HepG2 (cell line): Measurements from ENCODE around the gene THOC6. TPM values are rescaled to one million over a fixed set of nuclear protein-coding genes. Genes with fewer than 3 reads are reported as not detected.

Experiments used
- ARID2 ChIP-seq: sonication (generic); formaldehyde crosslinking; IDR thresholded peaks from 2 replicates; pipeline ENCODE4 v1.8.1; 2022; ENCODE audit warnings: mild to moderate bottlenecking, missing genetic modification reagents, borderline replicate concordance
- CBFB ChIP-seq: sonication (generic); formaldehyde crosslinking; IDR thresholded peaks from 2 replicates; pipeline ENCODE4 v1.4.0; 2020; ENCODE audit warnings: missing genetic modification reagents
- CEBPB ChIP-seq: IDR thresholded peaks from 2 replicates; pipeline ENCODE4 v1.6.1; 2011; ENCODE audit warnings: low read depth, low read length, improper control_type of control experiment, borderline replicate concordance
- CEBPG ChIP-seq: IDR thresholded peaks from 2 replicates; pipeline ENCODE4 v1.6.1; 2016
- DMTF1 ChIP-seq: sonication (generic); formaldehyde crosslinking; IDR thresholded peaks from 2 replicates; pipeline ENCODE4 v1.4.0; 2020; ENCODE audit warnings: mild to moderate bottlenecking, missing genetic modification reagents
- FOXA1 ChIP-seq, 2 experiments: fragments of 450-650 bp in 1 of 2; sonication (generic) in 1 of 2; formaldehyde crosslinking in 1 of 2; IDR thresholded peaks; 2 replicates each; pipeline versions ENCODE4 v1.4.0 to v1.6.1; 2016 to 2020; ENCODE audit warnings: missing genetic modification reagents in 1 of 2
- JARID2 ChIP-seq: sonication (generic); formaldehyde crosslinking; IDR thresholded peaks from 2 replicates; pipeline ENCODE4 v1.8.1; 2023; ENCODE audit warnings: missing genetic modification reagents, inconsistent platforms; ENCODE audit not compliant: insufficient replicate concordance
- KAT8 ChIP-seq: IDR thresholded peaks from 2 replicates; pipeline ENCODE4 v1.6.1; 2016; ENCODE audit warnings: missing genetic modification reagents, missing compliant biosample characterization
- MAZ ChIP-seq, 2 experiments: sonication (generic) in 1 of 2; formaldehyde crosslinking in 1 of 2; IDR thresholded peaks; 2 replicates each; pipeline versions ENCODE4 v1.5.0 to v1.6.1; 2012 to 2020; ENCODE audit warnings: low read depth in 2 of 2, mild to moderate bottlenecking in 2 of 2, borderline replicate concordance in 1 of 2, improper control_type of control experiment in 1 of 2, low read length in 1 of 2, missing genetic modification reagents in 1 of 2, moderate library complexity in 1 of 2
- PAF1 ChIP-seq: IDR thresholded peaks from 2 replicates; pipeline ENCODE4 v1.6.1; 2016; ENCODE audit warnings: missing genetic modification reagents, missing compliant biosample characterization
- SP1 ChIP-seq, 2 experiments: fragments of 450-650 bp in 1 of 2; sonication (generic) in 1 of 2; formaldehyde crosslinking in 1 of 2; IDR thresholded peaks; 2 replicates each; pipeline versions ENCODE4 v1.4.0 to v1.6.1; 2016 to 2020; ENCODE audit warnings: missing genetic modification reagents in 1 of 2
- ZBTB20 ChIP-seq: sonication (generic); formaldehyde crosslinking; IDR thresholded peaks from 2 replicates; pipeline ENCODE4 v1.8.1; 2023; ENCODE audit warnings: missing genetic modification reagents, low read depth, mild to moderate bottlenecking, borderline replicate concordance
- ZFP41 ChIP-seq: sonication (generic); formaldehyde crosslinking; IDR thresholded peaks from 2 replicates; pipeline ENCODE4 v1.4.0; 2020; ENCODE audit warnings: mild to moderate bottlenecking, missing genetic modification reagents, borderline replicate concordance
- ZNF138 ChIP-seq: sonication (generic); formaldehyde crosslinking; IDR thresholded peaks from 2 replicates; pipeline ENCODE4 v1.5.0; 2020; ENCODE audit warnings: mild to moderate bottlenecking, low read depth, missing genetic modification reagents
- ZNF225 ChIP-seq: sonication (generic); formaldehyde crosslinking; IDR thresholded peaks from 2 replicates; pipeline ENCODE4 v1.4.0; 2020; ENCODE audit warnings: mild to moderate bottlenecking, missing genetic modification reagents
- ZNF260 ChIP-seq: sonication (generic); formaldehyde crosslinking; IDR thresholded peaks from 2 replicates; pipeline ENCODE4 v1.4.0; 2020; ENCODE audit warnings: missing genetic modification reagents, low read depth, mild to moderate bottlenecking, borderline replicate concordance
- ZNF44 ChIP-seq: sonication (generic); formaldehyde crosslinking; IDR thresholded peaks from 2 replicates; pipeline ENCODE4 v1.5.1; 2020; ENCODE audit warnings: mild to moderate bottlenecking, missing genetic modification reagents
- ZNF530 ChIP-seq: sonication (generic); formaldehyde crosslinking; IDR thresholded peaks from 2 replicates; pipeline ENCODE4 v1.5.0; 2020; ENCODE audit warnings: low read depth, mild to moderate bottlenecking, missing genetic modification reagents
- ZNF615 ChIP-seq: sonication (generic); formaldehyde crosslinking; IDR thresholded peaks from 2 replicates; pipeline ENCODE4 v1.5.0; 2020; ENCODE audit warnings: mild to moderate bottlenecking, missing genetic modification reagents, borderline replicate concordance
- ZNF761 ChIP-seq: sonication (generic); formaldehyde crosslinking; conservative IDR thresholded peaks from 2 replicates; pipeline ENCODE4 v1.4.0; 2020; ENCODE audit warnings: mild to moderate bottlenecking, missing genetic modification reagents
- ZNF788 ChIP-seq: sonication (generic); formaldehyde crosslinking; IDR thresholded peaks from 2 replicates; pipeline ENCODE4 v1.5.0; 2020; ENCODE audit warnings: mild to moderate bottlenecking, missing genetic modification reagents, borderline replicate concordance
- ZNF792 ChIP-seq: IDR thresholded peaks from 2 replicates; pipeline ENCODE4 v1.6.1; 2016
- ZNF878 ChIP-seq: sonication (generic); formaldehyde crosslinking; IDR thresholded peaks from 2 replicates; pipeline ENCODE4 v1.8.1; 2023; ENCODE audit warnings: mild to moderate bottlenecking, missing genetic modification reagents, moderate library complexity
- polyA plus RNA-seq, 8 experiments: library from polyadenylated mRNA; depleted of rRNA in 3 of 8; stranded (reverse) in 7 of 8; unstranded in 1 of 8; fragments of >200 nt; fragmentation: Illumina TruSeq in 4 of 8; extraction: Trizol in 4 of 8; gene quantifications; 2 replicates each; pipeline versions ENCODE4 v1.2.1 to v1.2.3, GENCODE V29; 2011 to 2016; ENCODE audit warnings: low read depth in 4 of 8, missing spikeins in 1 of 8, mixed read lengths in 1 of 8; ENCODE audit not compliant: insufficient read depth in 1 of 8
- total RNA-seq, 5 experiments: library from RNA; depleted of rRNA; stranded (reverse); fragments of >200 nt; fragmentation: Illumina TruSeq; extraction: Trizol; gene quantifications; 2 replicates each; pipeline ENCODE4 v1.2.3, GENCODE V29; 2016; ENCODE audit warnings: low read depth in 1 of 5

The THOC6 gene
- total and polyA plus RNA-seq, 2 of the 13 experiments (the other 11 are each of a cell fraction or from before 2014, with no cell fraction given), result 32.1 to 37.0 TPM

GRCh38 chr16:3023669-3024478 is at the start of gene THOC6, which contains the start of gene HCFC1R1 (continued):
- peak; percentile 69 for TF ChIP-seq CBFB (CRISPR knock-in tag)
- peak; percentile 84; the same call in 1 of the 2 replicates for TF ChIP-seq KAT8 (CRISPR knock-in tag)
- peak; percentile 94; the same call in 1 of the 2 replicates for TF ChIP-seq ZNF788 (CRISPR knock-in tag)
- TF ChIP-seq ZNF225 (CRISPR knock-in tag), result peak; percentile 44
- no peak for TF ChIP-seq FOXA1 (IDR thresholded peaks at IDR 0.05)
- peak; percentile 57 for TF ChIP-seq FOXA1 (CRISPR knock-in tag; IDR thresholded peaks at IDR 0.05)
- TF ChIP-seq ZNF878 (CRISPR knock-in tag), result peak; percentile 57; the same call in 1 of the 2 replicates
- peak; percentile 46; the same call in 1 of the 2 replicates for TF ChIP-seq ARID2 (CRISPR knock-in tag)
- peak; percentile 83; the same call in 1 of the 2 replicates for TF ChIP-seq ZBTB20 (CRISPR knock-in tag)
- TF ChIP-seq ZNF138 (CRISPR knock-in tag), result 0 out of 2 replicates have a peak, but pooled peaks have one; percentile 70
- TF ChIP-seq ZFP41 (CRISPR knock-in tag), result no peak
- no peak for TF ChIP-seq ZNF530 (CRISPR knock-in tag)
- TF ChIP-seq ZNF792 (CRISPR knock-in tag), result peak; percentile 64; the same call in 1 of the 2 replicates
- TF ChIP-seq CEBPG (CRISPR knock-in tag), result peak; percentile 81
- 0 out of 2 replicates have a peak, but pooled peaks have one; percentile 58 for TF ChIP-seq MAZ (IDR thresholded peaks at IDR 0.05; ENCODE audit: borderline replicate concordance, low read depth, low read length)
- TF ChIP-seq MAZ (CRISPR knock-in tag; IDR thresholded peaks at IDR 0.05; ENCODE audit: low read depth), result peak; percentile 81
- peak; percentile 92; the same call in 1 of the 2 replicates for TF ChIP-seq ZNF761 (CRISPR knock-in tag)
- 0 out of 2 replicates have a peak, but pooled peaks have one; percentile 26 for TF ChIP-seq DMTF1 (CRISPR knock-in tag)
- peak; percentile 45; the same call in 1 of the 2 replicates for TF ChIP-seq ZNF44
- 0 out of 2 replicates have a peak, but pooled peaks have one; percentile 79 for TF ChIP-seq PAF1 (CRISPR knock-in tag)
- TF ChIP-seq CEBPB, result peak; percentile 8; the same call in 1 of the 2 replicates
- TF ChIP-seq JARID2 (CRISPR knock-in tag), result no peak
- TF ChIP-seq SP1 (IDR thresholded peaks at IDR 0.05), result no peak
- peak; percentile 84 for TF ChIP-seq SP1 (CRISPR knock-in tag; IDR thresholded peaks at IDR 0.05)
- TF ChIP-seq ZNF260 (CRISPR knock-in tag), result no peak
- peak; percentile 84; the same call in 1 of the 2 replicates for TF ChIP-seq ZNF615 (CRISPR knock-in tag)
